Muscle layer of colon (tissue), 2 donors: ENCODE data around the gene RAPGEF4.

ENCODE experiments used
- H3K27ac ChIP-seq: one replicate; pipeline ENCODE4 v1.7.0; 2013; ENCODE audit warnings: low read depth, mild to moderate bottlenecking, low read length, moderate library complexity
- H3K27me3 ChIP-seq, 2 donors: one replicate each; pipeline ENCODE4 v1.7.0; 2013; ENCODE audit warnings: low read length in 2 of 2, mild to moderate bottlenecking in 2 of 2; ENCODE audit not compliant: insufficient read depth in 2 of 2, control insufficient read depth in 1 of 2
- H3K36me3 ChIP-seq: one replicate; pipeline ENCODE4 v1.7.0; 2013; ENCODE audit warnings: mild to moderate bottlenecking, low read length; ENCODE audit not compliant: insufficient read depth
- H3K4me1 ChIP-seq: one replicate; pipeline ENCODE4 v1.7.0; 2013; ENCODE audit warnings: mild to moderate bottlenecking, low read length; ENCODE audit not compliant: insufficient read depth
- H3K4me3 ChIP-seq, 2 donors: one replicate each; pipeline ENCODE4 v1.7.0; 2013; ENCODE audit warnings: low read length in 2 of 2, low read depth in 1 of 2, mild to moderate bottlenecking in 1 of 2, moderate library complexity in 1 of 2
- H3K9ac ChIP-seq: one replicate; pipeline ENCODE4 v1.7.0; 2013; ENCODE audit warnings: low read length
- H3K9me3 ChIP-seq: one replicate; pipeline ENCODE4 v1.7.0; 2013; ENCODE audit warnings: mild to moderate bottlenecking, low read length
- donor health status: abdominal sarcoma.
- donor health status: Adenocarcinoma of cecum.

The RAPGEF4 gene

DNA sequence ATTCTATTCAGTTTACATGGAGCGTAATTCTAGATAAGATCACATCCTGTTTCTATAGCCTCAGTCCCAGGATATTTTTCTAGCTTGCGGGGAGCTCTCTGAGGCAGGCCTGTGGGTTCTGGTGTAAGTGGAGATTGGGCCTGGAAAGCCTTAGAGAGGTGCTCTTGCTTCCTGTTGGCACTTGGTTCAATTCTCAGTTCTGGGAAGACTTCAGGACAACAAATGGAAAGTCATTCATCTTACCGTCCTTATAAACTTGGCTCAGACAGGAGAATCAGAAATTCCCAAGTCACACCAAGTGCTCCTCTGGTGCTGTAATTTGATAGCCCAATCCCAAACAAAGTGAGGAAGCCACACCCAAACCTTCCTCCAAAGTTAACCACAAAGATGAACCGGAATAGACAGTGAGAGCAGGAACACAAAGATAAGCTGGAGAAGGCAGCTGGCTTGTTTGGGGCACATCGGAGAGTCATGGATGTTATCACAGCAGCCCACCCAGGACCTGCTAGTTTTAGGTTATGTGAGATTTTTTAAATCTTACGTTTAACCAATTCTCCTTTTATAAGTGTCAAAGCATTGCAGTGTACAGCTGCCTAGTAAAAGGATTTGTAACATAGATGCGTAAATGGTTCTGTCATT, 195.7 kb downstream of the RAPGEF4 start:
- Histone ChIP-seq H3K9me3 (no peaks in the 10 kb centered on the region), H3K36me3 (no peaks in the 10 kb centered on the region), H3K4me1 (peaks cover 15% of the 10 kb centered on the region), H3K27ac (peak overlapping the region; percentile 56), H3K4me3 (peak overlapping the region in 1 of 2 donors; percentile 54), H3K27me3 (no peaks in the 10 kb centered on the region), H3K9ac (no peak overlapping the region)

DNA sequence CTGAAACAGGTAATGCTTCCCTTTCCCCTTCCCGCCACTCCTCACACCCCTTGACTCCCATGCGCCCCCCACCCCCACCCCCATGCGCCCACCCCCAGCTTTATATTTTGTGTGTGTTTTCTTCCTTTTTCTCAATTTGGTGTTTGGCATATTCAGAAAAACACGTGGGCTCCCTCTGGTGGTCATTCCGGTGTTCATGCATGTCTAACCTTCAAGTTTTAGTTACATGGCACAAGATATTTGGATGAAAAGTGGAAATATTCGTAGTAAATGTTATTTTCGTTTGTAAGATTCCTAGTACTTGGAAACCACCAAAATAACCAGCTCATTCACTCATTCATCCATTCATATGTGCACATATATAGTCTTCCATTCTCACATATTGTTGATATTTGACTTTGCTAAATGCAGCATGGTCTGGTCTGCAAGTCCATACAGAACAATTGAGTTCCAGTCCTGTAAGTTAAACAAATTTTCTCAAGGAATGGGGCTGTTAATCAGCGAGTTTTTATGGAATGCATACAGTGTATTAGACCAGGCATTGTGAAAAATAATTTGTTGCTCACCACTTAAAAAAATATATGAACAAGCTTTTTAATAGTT, 196.4 kb downstream of the RAPGEF4 start:
- Histone ChIP-seq H3K4me1 (peaks cover 14% of the 10 kb centered on the region), H3K27me3 (no peaks in the 10 kb centered on the region), H3K9me3 (no peaks in the 10 kb centered on the region), H3K9ac (no peak overlapping the region), H3K36me3 (no peaks in the 10 kb centered on the region), H3K4me3 (peak overlapping the region in 1 of 2 donors; percentile 54), H3K27ac (no peak overlapping the region)

- H3K4me1 ChIP-seq: no peaks in the 10 kb centered on the region
- no peaks in the 10 kb centered on the region for H3K27me3 ChIP-seq
- no peak overlapping the region for H3K27ac ChIP-seq
- H3K9ac ChIP-seq: no peak overlapping the region
- no peaks in the 10 kb centered on the region for H3K9me3 ChIP-seq
- H3K36me3 ChIP-seq: no peaks in the 10 kb centered on the region
- no peak overlapping the region for H3K4me3 ChIP-seq
These were observed 202.5 kb downstream of the RAPGEF4 start for GRCh38 chr2:172937884-172938712.

DNA sequence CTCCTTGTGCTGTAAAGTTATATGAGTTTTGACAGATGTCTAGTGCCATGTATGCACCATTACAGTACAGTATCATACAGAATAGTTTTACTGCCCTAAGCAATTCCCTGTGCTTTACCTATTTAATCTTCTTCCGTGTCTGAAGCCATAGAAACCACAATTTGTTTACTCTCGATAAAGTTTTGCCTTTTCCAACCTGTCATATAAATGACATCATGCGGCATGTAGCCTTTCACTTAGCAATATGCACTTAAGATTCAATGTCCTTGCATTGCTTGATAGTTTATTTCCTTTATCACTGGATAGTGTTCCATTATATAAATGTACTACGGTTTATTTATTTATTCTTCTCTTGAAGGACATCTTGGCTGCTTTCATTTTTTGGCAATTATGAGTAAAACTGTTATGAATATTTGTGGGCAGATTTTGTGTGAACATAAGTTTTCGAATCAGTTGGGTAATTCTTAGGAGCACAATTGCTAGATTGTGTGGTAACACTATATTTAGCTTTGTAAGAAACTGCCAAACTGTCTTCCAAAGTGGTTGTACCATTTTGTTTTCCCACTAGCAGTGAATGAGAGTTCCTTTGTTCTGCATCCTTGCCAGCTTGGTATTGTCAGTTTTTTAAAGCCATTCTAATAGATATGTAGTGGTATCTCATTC, 203.2 kb downstream of the RAPGEF4 start:
- Histone ChIP-seq H3K27ac (no peak overlapping the region), H3K9ac (no peak overlapping the region)

DNA sequence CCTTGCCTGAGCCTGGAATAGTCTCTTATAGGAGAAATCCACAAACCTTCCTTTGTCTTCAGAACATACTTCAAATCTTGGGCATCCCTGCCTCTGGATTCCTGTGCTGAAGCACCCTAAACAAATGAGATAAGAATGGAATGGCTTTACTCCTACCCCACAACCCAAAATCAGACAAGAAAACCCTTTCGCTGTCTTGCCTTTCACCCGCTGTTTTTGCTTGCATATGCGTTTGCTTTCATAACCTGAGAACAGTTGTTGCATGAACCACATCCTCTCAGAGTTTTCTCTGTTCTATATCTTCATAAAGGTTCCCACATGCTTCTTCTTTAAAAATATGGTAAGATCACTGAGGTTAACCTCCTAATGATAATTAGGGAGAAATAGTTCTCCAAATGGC, 207.9 kb downstream of the RAPGEF4 start:
- Histone ChIP-seq H3K4me1 (no peaks in the 10 kb centered on the region), H3K36me3 (no peaks in the 10 kb centered on the region), H3K4me3 (no peak overlapping the region), H3K9me3 (no peaks in the 10 kb centered on the region), H3K9ac (no peak overlapping the region), H3K27ac (no peak overlapping the region), H3K27me3 (no peaks in the 10 kb centered on the region)

More for the DNA sequence above, 203.2 kb downstream of the RAPGEF4 start:
- Histone ChIP-seq H3K27me3 (no peaks in the 10 kb centered on the region), H3K9me3 (no peaks in the 10 kb centered on the region), H3K36me3 (no peaks in the 10 kb centered on the region), H3K4me3 (no peak overlapping the region), H3K4me1 (no peaks in the 10 kb centered on the region)

GRCh38 chr2:172944022-172944793, 208.6 kb downstream of the RAPGEF4 start:
- H3K9me3 ChIP-seq: no peaks in the 10 kb centered on the region

DNA sequence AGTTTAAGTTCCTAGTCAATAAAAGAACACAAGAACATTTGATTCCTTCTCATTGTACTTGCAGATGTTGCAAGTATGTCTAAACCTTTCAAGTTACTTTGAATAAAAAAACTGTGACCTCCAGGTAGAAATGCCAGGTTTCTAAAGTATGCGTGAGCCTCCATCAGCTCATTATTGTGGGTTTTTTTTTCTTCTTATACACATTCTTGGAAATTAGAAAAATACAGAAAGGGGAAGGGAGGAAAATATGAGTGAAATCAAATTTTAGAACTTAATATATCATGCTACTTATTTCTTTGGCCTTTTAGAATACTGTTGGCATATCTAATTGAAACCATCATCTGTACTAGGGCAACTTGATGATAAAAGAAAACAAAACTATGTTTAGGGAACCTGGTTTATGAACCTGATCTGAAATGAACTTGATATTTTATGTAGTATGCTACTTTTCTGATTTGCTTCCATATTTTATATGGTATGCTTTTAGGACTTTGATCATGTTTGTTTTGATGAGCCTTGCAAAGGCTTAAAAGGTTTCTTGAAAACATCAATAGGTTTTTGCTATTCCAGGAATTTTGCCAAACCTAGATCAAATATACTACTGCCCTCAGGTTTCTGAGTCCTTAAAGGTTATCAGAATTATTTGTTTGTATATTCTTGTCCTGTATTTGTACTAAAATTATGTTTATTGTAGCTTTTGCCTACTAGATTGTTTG, 209.3 kb downstream of the RAPGEF4 start:
- Histone ChIP-seq H3K27ac (no peak overlapping the region), H3K9ac (no peak overlapping the region), H3K9me3 (no peaks in the 10 kb centered on the region), H3K36me3 (no peaks in the 10 kb centered on the region), H3K27me3 (no peaks in the 10 kb centered on the region), H3K4me3 (no peak overlapping the region), H3K4me1 (no peaks in the 10 kb centered on the region)

More at GRCh38 chr2:172944022-172944793, 208.6 kb downstream of the RAPGEF4 start:
- H3K27me3 ChIP-seq: no peaks in the 10 kb centered on the region
- no peak overlapping the region for H3K9ac ChIP-seq
- no peaks in the 10 kb centered on the region for H3K4me1 ChIP-seq
- H3K36me3 ChIP-seq: no peaks in the 10 kb centered on the region
- no peak overlapping the region for H3K4me3 ChIP-seq
- H3K27ac ChIP-seq: no peak overlapping the region

- H3K4me1 ChIP-seq: no peaks in the 10 kb centered on the region
- no peaks in the 10 kb centered on the region for H3K27me3 ChIP-seq
- no peak overlapping the region for H3K27ac ChIP-seq
- no peaks in the 10 kb centered on the region for H3K36me3 ChIP-seq
- no peak overlapping the region for H3K9ac ChIP-seq
- no peak overlapping the region for H3K4me3 ChIP-seq
- H3K9me3 ChIP-seq: no peaks in the 10 kb centered on the region
These were observed 209.8 kb downstream of the RAPGEF4 start for GRCh38 chr2:172945510-172945850.

- Histone ChIP-seq H3K9me3 (no peaks in the 10 kb centered on the region), H3K4me1 (no peaks in the 10 kb centered on the region)
These were observed 212.0 kb downstream of the RAPGEF4 start for GRCh38 chr2:172947461-172948153.

GRCh38 chr2:172949522-172949921, 213.9 kb downstream of the RAPGEF4 start:
- Histone ChIP-seq H3K9me3 (no peaks in the 10 kb centered on the region), H3K9ac (no peak overlapping the region), H3K36me3 (no peaks in the 10 kb centered on the region), H3K27me3 (no peaks in the 10 kb centered on the region), H3K4me1 (no peaks in the 10 kb centered on the region), H3K27ac (no peak overlapping the region), H3K4me3 (no peak overlapping the region)

More at GRCh38 chr2:172947461-172948153, 212.0 kb downstream of the RAPGEF4 start:
- Histone ChIP-seq H3K9ac (no peak overlapping the region), H3K27me3 (no peaks in the 10 kb centered on the region), H3K4me3 (no peak overlapping the region), H3K36me3 (no peaks in the 10 kb centered on the region), H3K27ac (no peak overlapping the region)
